Lower leg skin (tissue), 4 donors: ENCODE measurements around the gene HHIP. TPM values are rescaled to one million over a fixed set of nuclear protein-coding genes. Genes with fewer than 3 reads are reported as not detected.

Experiments used
- DNase-seq, 2 donors: peaks; one replicate each; pipeline ENCODE4 v3.0.0-alpha.2; 2019; ENCODE audit warnings: low spot score in 2 of 2
- H3K4me3 ChIP-seq: fragments of 200-600 bp; sonication (generic); 2 replicates; pipeline ENCODE4 v1.5.1; 2017; ENCODE audit warnings: mild to moderate bottlenecking, low read depth; ENCODE audit not compliant: poor library complexity, severe bottlenecking
- POLR2A ChIP-seq, 2 donors: fragments of 450-650 bp; IDR thresholded peaks; one replicate each; pipeline ENCODE4 v1.6.1; 2016 to 2017; ENCODE audit warnings: antibody characterized with exemption in 2 of 2, mild to moderate bottlenecking in 1 of 2, moderate library complexity in 1 of 2
- WGBS, 2 donors: methylation state at CpG; one replicate each; pipeline ENCODE4 v1.1.5; 2018; 5-methylcytosine and 5-hydroxymethylcytosine counted together
- intact Hi-C: fragments of 100-400 bp; cut with DNase I; formaldehyde crosslinking; loops from one replicate; pipeline ENCODE4 v1.15.0; 2023; ENCODE audit warnings: low total_unique reads
- total RNA-seq, 4 donors: library from RNA; depleted of rRNA; stranded (reverse); fragments of >200 nt; gene quantifications; one replicate each; pipeline ENCODE4 v1.1.0, GENCODE V29; 2016
- TF ChIP-seq, protein P1 (sequence below), 3 donors: fragments of 450-650 bp; IDR thresholded peaks; one replicate each; pipeline ENCODE4 v1.5.1; 2016; ENCODE audit warnings: antibody characterized with exemption in 3 of 3, mild to moderate bottlenecking in 3 of 3, moderate library complexity in 2 of 3

Gene HHIP
- total RNA-seq, 4 donors from 2014 or later: 0.03 to 0.04 TPM; not detected in 2

DNA sequence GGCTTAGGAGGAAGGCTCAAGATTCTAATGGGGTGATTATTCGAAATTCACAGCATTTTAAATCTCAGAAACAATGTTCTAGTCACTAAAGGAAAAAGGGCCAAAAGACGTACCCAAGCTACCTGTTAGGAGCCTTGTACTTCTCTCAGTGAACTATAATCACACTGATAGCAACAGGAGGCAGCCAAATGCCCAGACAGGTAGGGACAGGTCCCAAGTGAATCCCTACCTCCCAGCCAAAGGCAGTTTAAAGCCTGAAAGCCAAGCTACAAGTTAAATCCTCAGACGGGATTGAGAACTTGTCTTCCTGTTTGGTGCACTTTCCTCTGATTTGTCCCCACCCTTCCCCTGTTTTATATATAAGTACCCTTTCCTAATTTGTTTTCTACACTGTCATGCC is 24.3 kb upstream of the HHIP start:
- no peak overlapping the region for H3K4me3 ChIP-seq
- intact Hi-C loops: no loop called here
- WGBS, 2 donors: 33 to 44% methylated on average over 3 of the region's 3 CpGs
- TF ChIP-seq, protein P1, sequence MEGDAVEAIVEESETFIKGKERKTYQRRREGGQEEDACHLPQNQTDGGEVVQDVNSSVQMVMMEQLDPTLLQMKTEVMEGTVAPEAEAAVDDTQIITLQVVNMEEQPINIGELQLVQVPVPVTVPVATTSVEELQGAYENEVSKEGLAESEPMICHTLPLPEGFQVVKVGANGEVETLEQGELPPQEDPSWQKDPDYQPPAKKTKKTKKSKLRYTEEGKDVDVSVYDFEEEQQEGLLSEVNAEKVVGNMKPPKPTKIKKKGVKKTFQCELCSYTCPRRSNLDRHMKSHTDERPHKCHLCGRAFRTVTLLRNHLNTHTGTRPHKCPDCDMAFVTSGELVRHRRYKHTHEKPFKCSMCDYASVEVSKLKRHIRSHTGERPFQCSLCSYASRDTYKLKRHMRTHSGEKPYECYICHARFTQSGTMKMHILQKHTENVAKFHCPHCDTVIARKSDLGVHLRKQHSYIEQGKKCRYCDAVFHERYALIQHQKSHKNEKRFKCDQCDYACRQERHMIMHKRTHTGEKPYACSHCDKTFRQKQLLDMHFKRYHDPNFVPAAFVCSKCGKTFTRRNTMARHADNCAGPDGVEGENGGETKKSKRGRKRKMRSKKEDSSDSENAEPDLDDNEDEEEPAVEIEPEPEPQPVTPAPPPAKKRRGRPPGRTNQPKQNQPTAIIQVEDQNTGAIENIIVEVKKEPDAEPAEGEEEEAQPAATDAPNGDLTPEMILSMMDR (IDR thresholded peaks at IDR 0.05): no peak
- TF ChIP-seq POLR2A (IDR thresholded peaks at IDR 0.05): no peak
- DNase-seq: no peak

DNA sequence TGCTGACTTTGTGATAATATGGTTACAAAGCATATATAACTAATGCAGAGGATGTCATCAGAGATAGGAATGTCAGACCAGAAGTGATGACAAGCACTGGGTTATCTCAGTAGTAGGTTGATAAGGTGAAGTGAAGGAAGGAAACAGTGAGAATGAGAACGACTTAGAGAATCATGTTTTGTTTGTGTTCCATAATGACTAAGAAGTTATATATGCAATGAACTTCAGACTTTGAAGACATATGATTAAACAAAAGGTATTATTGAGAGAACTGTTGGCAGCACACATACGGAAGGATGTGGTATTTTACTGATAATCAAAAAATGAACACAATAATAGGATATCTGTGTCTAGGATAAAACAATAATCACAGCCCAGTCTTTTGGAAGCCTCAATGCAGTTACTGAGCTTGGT is 18.3 kb upstream of the HHIP start:
- WGBS, 2 donors: 55 to 58% methylated on average over 2 of the region's 2 CpGs
- no peak for DNase-seq
- intact Hi-C loops: no loop called here

DNA sequence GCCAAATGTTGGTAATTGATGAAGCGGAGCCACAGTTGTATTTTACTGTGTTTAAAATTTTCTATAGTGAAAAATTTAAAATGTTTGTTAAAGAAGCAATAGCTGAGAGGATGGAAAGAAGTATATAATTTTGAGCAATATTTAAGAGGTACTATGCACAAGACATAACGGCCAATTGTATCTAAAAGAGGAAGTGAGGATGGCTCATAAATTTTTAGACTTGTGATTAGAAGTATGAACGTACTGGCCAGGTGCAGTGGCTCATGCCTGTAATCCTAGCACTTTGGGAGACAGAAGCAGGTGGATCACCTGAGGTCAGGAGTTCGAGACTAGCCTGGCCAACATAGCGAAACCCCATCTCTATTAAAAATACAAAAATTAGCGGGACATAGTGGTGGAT is 12.7 kb upstream of the HHIP start:
- DNase-seq: no peak
- intact Hi-C loops: no loop called here
- 88 to 90% methylated on average over 6 of the region's 6 CpGs for WGBS, 2 donors
- TF ChIP-seq POLR2A (IDR thresholded peaks at IDR 0.05): no peak
- TF ChIP-seq, protein P1 (IDR thresholded peaks at IDR 0.05): no peak
- no peak overlapping the region for H3K4me3 ChIP-seq

More for the DNA sequence above, 18.3 kb upstream of the HHIP start:
- no peak overlapping the region for H3K4me3 ChIP-seq
- TF ChIP-seq, protein P1 (IDR thresholded peaks at IDR 0.05): no peak
- no peak for TF ChIP-seq POLR2A (IDR thresholded peaks at IDR 0.05)

DNA sequence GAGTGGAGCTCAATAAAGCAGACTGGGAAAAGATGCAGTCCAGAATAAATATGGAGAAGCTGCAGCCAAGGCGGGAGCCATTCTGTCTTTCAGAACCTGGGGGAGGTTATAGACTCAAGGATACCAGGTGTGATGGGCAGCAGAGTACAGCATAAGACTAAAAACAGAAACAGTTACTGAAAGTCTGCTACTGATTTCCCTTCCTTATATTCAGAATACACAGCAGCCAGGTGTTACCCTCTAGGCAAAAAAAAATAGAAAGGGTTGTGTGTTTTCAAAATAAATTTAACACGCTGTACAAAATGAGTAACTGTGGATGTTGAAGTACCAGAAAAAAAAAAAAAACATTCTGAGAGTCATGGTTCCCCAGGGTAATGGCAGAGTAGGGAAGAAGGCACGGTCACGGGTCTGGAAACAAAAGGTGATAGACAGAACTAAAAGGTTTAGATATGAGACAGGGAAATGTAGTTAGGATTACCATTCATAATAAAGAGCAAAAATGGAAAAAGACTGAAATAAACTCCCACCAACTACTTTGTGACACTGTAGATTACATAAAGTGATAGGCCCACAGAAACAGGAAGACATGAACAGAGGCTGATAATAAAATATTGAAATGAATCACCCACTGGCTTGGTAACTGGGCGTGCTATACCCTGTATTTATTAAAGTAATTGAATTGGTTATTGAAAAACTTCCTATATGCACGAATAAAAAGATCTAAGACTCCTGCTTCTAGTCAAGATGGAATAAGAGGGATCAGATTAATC is 10.8 kb upstream of the HHIP start:
- TF ChIP-seq POLR2A (IDR thresholded peaks at IDR 0.05): no peak
- TF ChIP-seq, protein P1 (IDR thresholded peaks at IDR 0.05): no peak

DNA sequence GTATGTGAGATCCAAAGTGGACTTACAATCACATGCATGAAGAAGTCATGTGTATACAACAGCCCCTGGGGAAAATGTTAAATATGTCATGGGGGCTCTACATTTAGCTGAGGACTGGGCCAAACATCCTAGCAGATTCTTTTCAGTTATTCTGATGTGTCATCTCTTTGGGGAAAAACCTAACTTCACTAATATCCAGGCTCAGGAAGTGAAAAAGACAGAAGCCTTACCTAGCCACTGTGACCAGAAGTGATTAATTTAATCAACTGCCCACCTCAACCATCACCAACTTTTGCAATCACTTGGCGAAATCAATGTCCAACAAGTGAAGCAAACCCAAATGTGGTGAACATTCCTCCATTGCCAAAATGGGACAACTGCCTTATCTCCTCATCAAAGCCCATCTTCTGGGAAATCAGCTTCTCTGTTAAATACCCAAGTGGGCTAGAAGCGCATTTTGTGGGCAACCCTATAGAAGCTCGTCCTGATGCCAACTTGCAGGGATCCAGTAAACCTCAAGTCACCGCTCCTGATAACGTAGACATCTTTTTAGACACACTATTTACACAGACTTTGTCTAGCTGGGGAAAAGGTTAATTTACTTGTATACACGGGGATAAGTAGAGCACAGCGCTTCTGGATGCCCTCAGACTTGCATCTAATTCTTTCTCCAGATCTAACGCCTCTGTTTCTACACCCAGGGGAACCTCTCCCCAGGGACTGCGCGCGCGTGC is 1.4 kb upstream of the HHIP start:
- intact Hi-C loops: no loop called here
- 54 to 70% methylated on average over 12 of the region's 12 CpGs for WGBS, 2 donors
- H3K4me3 ChIP-seq: no peak overlapping the region

More for the DNA sequence above, 10.8 kb upstream of the HHIP start:
- WGBS, 2 donors: 72 to 76% methylated on average over 6 of the region's 6 CpGs
- intact Hi-C loops: no loop called here
- no peak overlapping the region for H3K4me3 ChIP-seq
- no peak for DNase-seq

More for the DNA sequence above, 1.4 kb upstream of the HHIP start:
- no peak for DNase-seq
- TF ChIP-seq, protein P1 (IDR thresholded peaks at IDR 0.05): no peak
- TF ChIP-seq POLR2A (IDR thresholded peaks at IDR 0.05): no peak
